NCI-H748 (cell line): Measurements from ENCODE around the gene PHYHIPL.

ENCODE experiments used
- DNase-seq: peaks from one replicate; lab custom pipeline; 2025; ENCODE audit not compliant: unreplicated experiment; lab: John Stamatoyannopoulos, UW

PHYHIPL gene

DNA sequence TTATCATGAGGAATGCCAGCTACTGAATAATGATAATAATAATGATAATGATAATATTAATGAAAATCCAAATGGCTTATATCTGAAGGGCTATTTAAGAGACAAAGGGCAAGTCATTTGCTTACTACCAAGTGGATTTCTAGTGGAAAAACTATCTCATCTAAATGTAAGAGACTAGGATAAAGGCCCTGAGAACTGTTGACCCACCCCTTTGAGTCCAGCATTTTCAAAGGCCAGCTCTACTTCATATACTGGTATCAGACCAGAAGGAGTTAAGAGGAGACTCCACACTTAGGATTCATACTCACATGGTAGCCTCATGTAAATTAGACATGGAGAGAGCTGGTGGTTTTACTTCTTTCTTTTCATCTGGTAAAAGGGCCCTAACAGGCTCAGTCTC is 76.0 kb downstream of the PHYHIPL start:
- DNase-seq: no peak

DNA sequence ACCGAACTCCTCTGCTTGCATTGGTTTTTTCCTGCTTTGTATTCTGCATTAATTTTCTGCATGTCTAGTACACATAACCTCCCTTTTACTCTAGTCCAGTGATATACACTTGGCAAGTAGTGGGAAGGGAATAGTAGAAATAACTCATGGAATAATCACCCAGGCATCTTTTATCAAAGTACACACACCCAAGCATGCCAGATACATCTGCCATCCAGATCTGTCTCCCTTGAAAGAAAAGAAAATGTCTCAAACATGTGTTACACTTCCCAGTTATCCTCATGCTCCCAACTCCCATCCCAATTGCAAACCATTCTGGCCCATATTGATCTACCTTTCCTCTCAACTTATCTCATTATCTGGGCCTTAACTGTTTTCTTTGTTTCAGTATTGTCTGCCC is 79.0 kb downstream of the PHYHIPL start:
- no peak for DNase-seq

DNA sequence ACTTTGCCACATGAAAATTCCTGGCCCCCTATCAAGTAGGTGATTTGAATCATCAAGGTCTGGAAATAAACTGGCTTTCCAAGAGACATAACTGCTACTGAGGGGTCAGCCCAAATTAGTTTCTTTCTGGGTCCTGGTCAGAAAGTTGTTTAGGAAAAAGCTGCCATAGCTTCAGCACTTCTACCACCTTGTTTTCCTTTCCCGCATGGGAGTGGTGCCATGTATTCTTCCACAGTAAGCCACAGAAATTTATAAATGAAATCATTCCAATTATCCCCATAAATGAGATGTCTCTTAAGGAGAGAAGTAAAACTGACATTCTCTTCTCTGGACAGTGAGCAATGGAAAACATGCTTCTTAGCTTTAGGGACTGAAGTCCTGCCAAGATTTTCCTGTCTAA is 80.8 kb downstream of the PHYHIPL start:
- no peak for DNase-seq

DNA sequence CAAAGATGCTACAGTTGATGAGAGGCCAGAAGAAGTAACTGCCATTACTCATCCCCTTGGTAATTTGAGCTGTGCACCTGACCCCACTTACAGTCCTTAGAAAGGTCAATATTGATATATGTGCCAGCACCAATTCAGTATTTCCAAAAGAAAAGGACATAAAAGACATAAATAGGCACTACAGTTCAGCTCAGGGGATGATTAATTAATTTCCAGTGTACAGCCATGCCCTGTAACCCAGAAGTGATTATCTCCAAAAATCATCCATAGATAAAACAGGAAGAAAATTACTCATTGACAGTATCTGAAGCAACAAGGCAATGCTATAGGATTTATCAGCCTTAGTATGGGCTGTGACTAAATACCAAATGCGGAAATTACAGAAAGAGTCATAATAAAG is 82.4 kb downstream of the PHYHIPL start:
- peak; percentile 77 for DNase-seq

DNA sequence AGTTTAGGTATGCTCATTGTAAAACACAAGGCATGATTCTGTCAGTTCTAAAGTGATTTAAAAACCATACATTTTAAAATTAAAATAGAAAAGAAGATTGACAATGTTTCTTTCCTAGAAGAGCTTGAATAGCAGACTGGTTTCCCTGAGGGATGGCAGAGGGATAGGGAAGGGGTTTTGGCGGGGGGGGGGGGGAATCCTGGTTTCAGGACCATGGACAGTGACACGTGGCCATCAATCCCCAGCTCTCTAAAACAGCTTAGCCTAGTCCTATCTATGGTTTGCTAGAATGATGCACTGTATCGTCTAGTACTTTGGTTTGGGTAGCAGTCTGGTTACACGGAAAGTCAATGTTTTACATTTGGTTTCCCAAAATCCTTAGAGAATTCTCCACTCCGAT is 88.7 kb downstream of the PHYHIPL start:
- no peak for DNase-seq

DNA sequence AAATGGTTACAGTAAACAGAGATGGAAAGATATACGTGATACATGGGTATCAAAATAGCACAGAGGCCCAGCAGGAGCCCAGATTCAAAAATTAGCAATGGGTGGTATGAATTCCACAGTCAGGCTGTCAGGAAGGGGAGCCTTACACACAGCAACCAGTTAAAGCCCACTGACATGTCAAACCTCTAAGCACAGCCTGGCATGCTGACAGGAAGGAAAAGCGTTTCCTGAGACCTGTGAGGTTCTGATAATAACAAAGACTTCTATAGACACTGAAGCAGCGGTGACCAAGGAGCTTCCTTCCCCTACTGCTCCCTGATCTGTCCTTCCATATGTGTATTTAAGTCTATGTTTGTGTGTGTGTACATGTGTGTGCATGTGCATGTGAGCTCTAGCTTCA is 89.9 kb downstream of the PHYHIPL start:
- DNase-seq: no peak

DNA sequence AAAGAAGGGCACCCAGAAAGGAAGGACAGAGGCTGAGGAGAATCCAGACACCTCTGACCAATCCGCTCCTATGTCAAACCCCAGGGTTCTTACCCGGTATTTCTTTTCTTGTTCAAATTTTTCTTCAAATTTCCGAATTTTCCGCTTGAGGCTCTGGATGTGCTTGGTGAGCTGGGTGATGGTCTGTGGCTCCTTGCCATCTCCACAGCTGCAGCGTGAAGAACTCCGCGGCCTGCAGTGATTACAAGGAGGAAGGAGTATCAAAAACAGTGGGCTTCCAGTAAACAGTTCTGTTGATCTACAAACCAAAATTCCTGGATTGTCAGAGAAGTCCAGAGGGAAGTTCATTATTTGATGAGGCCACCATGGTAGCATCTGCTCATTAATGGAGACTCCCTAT is 92.0 kb downstream of the PHYHIPL start:
- no peak for DNase-seq

DNA sequence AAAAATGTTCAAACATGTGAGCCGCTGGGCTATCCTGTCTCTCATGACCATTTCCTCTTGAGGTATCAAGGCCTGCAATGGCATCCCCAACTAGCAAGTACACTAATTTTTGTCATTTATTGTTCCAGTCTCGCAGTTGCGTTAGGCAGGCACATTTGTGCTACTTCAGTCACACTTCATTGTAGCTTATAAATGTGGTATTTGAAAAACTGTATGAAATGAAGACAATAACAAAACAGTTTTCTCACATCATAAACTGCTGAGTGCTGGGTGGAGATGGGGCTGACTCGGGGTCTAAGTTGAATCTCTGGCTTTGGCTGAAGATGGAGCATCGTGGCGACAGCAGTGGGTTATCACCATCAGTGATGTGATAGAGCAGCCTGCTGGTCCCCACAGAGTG is 93.2 kb downstream of the PHYHIPL start:
- no peak for DNase-seq

DNA sequence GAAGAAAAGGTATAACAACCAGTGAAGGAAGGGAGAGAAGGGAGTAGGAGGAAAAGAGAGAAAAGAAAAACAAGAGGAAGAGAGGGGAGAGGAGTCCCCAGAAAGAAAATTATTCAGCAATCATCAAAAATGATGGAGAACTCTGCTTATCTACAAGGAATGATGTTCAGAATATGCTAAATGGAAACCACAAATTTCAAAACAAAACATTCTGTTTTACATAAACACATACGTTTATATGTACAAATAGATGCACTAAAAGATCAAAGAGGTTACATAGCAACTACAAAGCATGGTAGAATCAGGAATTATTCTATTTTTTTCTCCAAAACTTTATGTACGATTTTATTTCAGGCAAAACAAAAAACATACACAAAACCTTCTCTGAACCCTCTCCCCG is 94.0 kb downstream of the PHYHIPL start:
- DNase-seq: no peak

DNA sequence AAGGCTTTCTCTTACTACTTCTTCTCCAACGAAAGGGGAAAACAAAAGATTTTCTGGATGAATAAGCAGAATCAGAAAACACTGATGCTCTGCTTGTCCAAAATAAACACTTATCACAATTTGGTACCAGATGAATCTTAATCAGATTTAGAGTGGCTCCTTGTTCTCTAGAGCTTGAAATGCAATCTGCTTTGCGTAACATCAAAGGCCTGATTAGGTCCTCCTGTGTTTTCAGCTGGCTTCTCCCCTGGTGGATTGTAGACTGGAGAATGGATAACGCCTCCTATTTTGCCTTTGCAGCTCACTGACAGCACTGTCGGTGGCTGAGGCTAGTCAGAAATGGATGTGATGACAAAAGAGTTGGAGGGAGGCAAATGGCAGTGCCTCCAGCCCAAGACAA is 94.7 kb downstream of the PHYHIPL start:
- DNase-seq: no peak

DNA sequence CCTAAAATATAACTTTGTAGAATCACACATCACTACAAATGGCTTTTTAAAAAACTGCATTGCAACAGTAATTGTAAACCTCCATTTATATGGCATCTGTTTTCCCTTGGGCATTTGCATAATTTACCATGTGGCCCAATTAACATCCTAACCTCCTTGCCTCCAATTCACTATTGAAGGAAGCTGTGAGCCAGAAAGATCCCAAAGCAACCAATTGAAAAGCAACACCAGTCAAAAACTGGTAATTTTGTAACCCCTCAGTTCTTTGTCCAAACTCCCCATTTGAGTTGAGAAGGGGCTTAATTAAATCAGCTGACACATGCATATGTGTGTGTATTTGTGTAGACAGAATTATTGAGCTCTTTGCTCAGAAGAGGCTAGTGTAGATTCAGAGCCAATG is 95.6 kb downstream of the PHYHIPL start:
- no peak for DNase-seq

DNA sequence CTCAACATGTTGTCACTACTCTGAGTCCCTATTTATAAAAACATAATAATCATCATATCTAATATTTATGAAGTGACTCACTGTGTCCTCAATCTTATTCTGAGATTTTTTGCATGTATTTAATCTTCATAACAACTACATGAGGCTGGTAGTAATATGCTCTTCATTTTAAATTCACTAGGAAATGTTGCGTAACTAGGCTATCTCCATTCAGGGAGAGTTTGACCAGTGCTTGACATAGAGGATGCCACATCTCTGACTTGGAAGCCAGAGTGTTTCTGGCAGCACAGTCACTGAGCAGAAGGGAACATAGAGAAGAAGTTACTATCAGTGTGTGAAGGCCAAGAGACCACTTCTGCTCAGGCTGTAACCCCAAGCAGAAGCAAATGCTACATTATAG is 97.0 kb downstream of the PHYHIPL start:
- DNase-seq: no peak

DNA sequence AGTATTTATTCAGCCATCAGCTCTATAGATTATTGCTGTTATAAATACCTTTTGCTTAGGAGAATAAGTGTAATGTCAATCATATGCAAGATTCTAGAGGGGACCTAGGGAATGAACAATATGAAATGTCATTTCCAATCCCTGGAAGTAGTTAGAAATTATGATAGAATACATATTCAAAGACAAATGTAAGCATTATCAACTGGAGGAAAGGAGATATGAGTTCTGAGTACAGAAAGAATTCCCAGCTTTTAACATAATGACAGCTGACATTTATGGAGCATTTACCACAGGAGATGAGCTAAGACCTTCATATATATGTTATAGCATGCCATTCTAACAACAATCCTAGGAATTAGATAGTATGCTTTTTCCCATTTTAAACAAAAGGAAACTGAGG is 99.7 kb downstream of the PHYHIPL start:
- no peak for DNase-seq

DNA sequence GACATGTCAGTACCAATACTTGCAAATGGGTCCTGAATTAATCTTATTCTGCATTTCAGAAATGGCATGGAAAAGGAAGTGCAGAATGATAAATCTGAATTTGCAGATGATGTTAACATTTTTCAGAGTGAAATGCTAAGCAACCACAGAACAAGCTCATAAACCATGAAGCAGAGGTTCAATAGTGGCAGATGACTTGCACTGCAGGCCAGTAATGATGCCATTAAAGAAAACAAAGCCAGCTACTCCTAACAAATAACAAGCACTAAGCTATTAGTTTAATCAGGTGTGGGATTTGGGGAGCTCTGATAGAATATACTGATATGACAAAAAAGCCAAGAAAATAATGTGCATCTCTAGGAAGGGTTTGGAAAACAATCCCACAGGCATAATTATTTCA is 100.5 kb downstream of the PHYHIPL start:
- DNase-seq: peak; percentile 31

DNA sequence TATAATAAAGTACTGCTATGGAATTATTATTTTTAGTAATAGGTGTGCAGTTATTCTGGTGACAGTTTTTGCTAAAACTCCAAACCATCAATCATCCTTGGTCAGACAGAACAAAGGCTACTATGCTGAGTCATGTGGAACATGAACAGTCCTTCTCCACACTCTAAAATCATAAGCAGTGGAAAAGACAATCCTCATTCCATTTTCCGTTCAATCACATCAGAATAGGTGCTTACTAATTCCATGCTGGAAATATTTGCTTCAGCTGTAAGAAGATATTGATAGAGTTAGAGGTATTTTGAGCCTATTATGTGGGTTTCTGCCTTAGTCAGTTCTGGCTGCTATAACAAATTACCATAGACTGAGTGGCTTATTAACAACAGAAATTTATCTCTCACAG is 103.0 kb downstream of the PHYHIPL start:
- no peak for DNase-seq

DNA sequence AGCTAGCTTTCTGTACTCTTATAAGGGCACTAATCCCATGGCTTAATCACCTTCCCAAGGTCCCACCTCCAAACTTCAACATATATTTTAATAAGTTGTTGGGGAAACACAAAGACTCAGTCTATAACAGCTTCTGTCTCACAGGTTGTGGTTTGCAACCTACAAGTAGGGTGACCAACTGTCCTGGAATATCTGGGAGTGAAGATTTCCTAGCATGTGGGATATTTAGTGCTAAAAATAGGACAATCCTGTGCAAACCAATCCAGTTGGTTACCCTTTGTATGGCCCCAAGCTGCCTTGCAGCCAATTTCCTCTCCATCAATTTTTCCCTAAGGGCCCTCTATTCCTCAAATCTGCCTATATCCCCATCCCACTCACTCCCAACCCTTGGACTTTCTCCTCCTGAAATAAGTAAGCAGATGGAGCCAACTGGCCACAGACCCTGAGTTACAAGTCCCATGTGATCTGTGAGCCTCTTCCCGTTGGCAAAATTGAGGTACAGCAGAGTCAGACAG is 103.6 kb downstream of the PHYHIPL start:
- DNase-seq: no peak

DNA sequence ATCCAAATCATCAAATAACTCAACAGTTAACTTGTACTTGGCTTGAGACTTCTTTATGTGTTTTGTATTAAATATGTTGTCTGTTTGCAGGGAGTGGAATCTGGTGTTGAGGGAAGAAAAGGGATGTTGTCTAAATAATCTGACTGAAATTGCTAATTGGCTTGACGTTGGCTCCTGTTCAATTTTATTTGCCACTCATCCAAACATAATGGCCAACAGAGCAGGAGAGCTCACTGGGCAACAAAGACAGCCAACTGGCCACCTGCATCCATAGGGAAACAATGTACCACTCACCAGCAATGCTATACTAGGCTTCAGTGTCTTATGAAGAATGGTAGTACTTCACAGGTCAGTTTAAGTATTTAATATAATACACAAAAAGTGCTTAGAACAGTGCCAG is 105.4 kb downstream of the PHYHIPL start:
- DNase-seq: peak; percentile 41

DNA sequence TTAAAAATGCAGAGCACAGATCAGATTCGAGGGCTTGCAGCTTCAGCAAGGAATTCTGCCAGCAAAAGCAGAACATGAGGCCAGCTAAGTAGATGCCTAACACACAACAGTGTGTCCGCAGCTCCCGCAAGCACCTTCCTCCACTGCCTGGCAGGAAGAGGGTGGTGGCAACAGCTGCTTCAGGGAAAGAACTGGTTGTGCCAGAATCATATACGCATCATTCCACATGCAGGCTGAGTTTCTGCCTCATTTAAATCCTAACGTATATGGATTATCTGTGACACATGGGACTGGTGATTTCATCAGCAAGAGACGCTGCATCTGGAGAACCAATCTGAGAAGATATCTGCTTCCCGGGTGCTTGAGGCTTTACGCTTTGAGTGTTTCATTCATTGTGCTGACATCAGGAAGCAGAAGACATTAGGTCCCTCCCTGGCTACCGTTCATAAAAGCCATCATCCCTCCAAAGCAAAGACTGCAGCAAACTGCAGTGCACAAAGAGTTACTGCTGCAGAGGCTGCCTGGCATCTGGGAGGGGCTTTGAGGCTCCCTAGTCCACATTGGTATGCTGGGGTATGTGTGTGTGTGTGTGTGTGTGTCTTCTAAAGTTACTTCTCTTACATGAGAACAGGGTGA is 107.1 kb downstream of the PHYHIPL start:
- peak; percentile 1 for DNase-seq

DNA sequence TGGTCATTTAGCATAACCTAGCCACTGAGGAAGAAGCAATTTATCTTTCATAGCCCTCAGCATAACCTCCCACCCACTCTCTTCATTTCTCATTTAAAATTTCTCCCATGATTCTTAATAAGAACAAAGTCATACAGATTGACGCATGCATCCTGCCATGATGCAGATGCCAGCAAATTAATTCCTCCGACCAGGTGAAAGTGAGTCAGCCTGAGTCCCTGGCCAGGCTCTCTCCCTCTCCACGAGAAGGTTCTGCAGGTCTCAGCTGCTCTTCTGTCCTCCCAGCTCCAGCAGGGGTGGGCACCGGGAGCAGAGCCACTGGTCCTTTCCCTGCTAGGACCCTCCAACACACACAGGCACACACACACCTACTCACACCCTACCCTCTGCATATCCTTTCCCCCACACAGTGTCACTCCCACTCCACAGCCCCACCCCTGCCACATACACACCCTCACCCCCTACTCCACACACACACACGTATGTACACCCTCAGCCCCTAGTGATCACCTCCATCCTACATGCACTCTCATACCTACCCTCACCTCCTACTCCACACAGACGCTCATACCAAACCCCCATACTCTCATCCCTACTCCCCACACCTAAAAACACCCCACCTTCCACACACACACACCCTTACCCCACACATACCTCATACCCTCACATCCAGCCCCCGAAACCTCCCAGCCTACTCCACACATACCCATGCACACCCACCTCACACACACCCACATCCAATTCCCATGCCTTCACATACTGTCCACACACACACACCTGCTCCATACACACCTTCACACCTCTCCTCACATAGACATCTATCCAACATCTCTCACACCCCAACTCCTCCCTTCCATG is 107.9 kb downstream of the PHYHIPL start:
- DNase-seq: no peak

DNA sequence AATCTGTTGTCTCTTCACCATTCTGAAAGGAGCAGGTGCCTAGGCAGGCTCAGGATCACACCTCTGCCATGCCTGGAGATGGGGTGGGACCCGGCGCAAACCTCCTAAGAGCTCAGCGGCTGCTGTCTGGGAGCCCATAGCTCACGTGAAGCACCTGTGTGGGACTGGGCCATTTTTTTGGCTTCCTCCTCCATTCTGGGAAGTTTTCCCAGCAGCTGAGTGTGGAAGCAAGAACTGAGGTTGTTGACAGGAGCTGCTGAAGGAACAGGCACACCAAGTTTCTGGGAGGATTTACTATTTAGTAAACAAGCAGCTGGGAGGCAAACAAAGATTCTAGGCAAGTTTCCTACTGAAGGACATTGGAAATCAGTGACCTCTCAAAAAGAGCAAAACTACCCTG is 108.6 kb downstream of the PHYHIPL start:
- DNase-seq: no peak

DNA sequence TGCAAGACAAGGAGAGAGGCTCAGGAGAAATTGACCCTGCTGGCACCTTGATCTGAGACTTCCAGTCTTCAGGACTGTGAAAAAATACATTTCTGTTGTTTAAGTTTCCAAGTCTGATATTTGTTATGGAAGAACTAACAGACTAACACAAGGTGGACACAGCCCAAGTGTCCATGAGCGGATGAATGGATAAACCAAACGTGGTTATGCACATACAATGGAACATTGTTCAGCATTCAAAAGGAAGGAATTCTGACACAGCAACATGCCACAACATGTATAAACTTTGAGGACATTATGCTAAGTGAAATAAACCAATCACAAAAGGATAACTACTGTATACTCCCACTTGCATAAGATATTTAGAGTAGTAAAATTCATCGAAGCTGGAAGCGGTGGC is 109.4 kb downstream of the PHYHIPL start:
- DNase-seq: no peak

DNA sequence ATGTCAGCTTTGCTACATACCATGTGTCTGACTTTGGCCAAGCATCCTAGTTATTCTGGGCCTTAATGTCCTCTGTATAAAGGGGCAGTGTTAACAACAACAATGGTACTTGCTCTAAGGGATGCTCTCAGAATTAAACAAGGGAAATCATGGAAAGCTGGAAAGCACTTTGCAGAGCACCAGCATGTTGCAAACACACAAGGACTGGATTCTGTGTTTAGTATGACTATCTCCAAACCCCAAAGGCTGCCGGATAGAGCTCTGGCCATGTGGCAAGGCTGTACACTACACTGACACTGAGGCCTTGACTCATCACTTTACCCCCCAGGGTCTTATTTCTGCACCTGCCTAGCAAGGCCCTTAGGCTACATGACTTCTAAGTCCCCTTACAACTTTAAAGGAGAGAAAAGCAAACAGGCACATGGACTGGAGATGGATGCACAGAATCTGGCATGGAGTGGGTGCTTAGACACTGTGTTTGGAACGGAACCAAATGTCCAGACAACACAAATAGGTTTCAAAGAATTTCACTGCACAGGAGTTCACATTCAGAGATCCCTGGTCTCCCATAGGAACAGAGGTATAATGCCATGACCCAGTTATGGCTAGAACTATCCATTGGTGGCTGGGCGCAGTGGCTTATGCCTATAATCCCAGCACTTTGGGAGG is 111.3 kb downstream of the PHYHIPL start:
- no peak for DNase-seq
